SK-N-SH (cell line): Measurements from ENCODE around the gene CDH23. TPM values are rescaled to one million over a fixed set of nuclear protein-coding genes. Genes with fewer than 3 reads are reported as not detected.

Experiments used
- CTCF ChIA-PET: fragments of 300-600, 350-600 bp; formaldehyde crosslinking; extraction: SDS; loops from one replicate; lab custom pipeline; 2021; lab: Yijun Ruan, JAX
- POLR2A ChIA-PET: fragments of 350-600 bp; sonication (Branson Sonifier 250); formaldehyde crosslinking; extraction: SDS; loops from one replicate; lab custom pipeline; 2020; ENCODE audit warnings: antibody characterized with exemption, inconsistent platforms; lab: Yijun Ruan, JAX
- DNase-seq: peaks from one replicate; pipeline ENCODE4 v3.0.0; 2012
- H2AFZ ChIP-seq: fragments of 200-600 bp; sonication (generic); 2 replicates; pipeline ENCODE4 v1.8.1; 2016; ENCODE audit warnings: antibody characterized with exemption, mild to moderate bottlenecking, low read depth
- H3F3A ChIP-seq: fragments of 200-600 bp; sonication (generic); replicated peaks from 2 replicates; pipeline ENCODE3; 2016; ENCODE audit warnings: antibody characterized with exemption, mild to moderate bottlenecking; ENCODE audit not compliant: insufficient read depth
- H3K27ac ChIP-seq, 2 experiments: fragments of 200-500 bp in 1 of 2; fragments of 200-600 bp in 1 of 2; sonication (Bioruptor generic) in 1 of 2; sonication (generic), shearing (Covaris generic) in 1 of 2; 2 replicates each; pipeline versions ENCODE4 v1.5.1 to v1.6.1; 2014 to 2016; ENCODE audit warnings: low read depth in 2 of 2, inconsistent platforms in 1 of 2, low read length in 1 of 2, mild to moderate bottlenecking in 1 of 2, mixed read lengths in 1 of 2
- H3K27me3 ChIP-seq: fragments of 200-600 bp; sonication (generic), shearing (Covaris generic); 2 replicates; pipeline ENCODE4 v1.6.1; 2016; ENCODE audit warnings: mixed run types; ENCODE audit not compliant: insufficient read depth
- H3K36me3 ChIP-seq, 2 experiments: fragments of 200-500 bp in 1 of 2; fragments of 200-600 bp in 1 of 2; sonication (Bioruptor generic) in 1 of 2; sonication (generic) in 1 of 2; replicated peaks in 1 of 2; 2 replicates each; pipeline versions ENCODE3 to v1.5.1; 2014 to 2016; ENCODE audit warnings: low read length in 1 of 2, mild to moderate bottlenecking in 1 of 2; ENCODE audit not compliant: insufficient read depth in 2 of 2, control insufficient read depth in 1 of 2
- H3K4me1 ChIP-seq, 2 experiments: fragments of 200-500 bp in 1 of 2; fragments of 200-600 bp in 1 of 2; sonication (Bioruptor generic) in 1 of 2; sonication (generic), shearing (Covaris generic) in 1 of 2; 2 replicates each; pipeline versions ENCODE4 v1.5.1 to v1.6.1; 2014 to 2016; ENCODE audit warnings: low read depth in 1 of 2, low read length in 1 of 2, mixed run types in 1 of 2; ENCODE audit not compliant: insufficient read depth in 2 of 2, control insufficient read depth in 1 of 2
- H3K4me2 ChIP-seq: fragments of 200-600 bp; sonication (generic), shearing (Covaris generic); 2 replicates; pipeline ENCODE4 v1.6.1; 2017; ENCODE audit warnings: mixed run types
- H3K4me3 ChIP-seq, 2 experiments: fragments of 200-500 bp in 1 of 2; fragments of 200-600 bp in 1 of 2; sonication (Bioruptor generic) in 1 of 2; sonication (generic), shearing (Covaris generic) in 1 of 2; 2 replicates each; pipeline versions ENCODE4 v1.5.1 to v1.8.1; 2014 to 2016; ENCODE audit warnings: low read depth in 2 of 2, inconsistent platforms in 1 of 2, low read length in 1 of 2, mild to moderate bottlenecking in 1 of 2, mixed read lengths in 1 of 2, moderate library complexity in 1 of 2
- H3K79me2 ChIP-seq: fragments of 200-600 bp; sonication (generic); 2 replicates; pipeline ENCODE4 v1.8.1; 2017; ENCODE audit warnings: mild to moderate bottlenecking; ENCODE audit not compliant: insufficient read depth
- H3K9ac ChIP-seq: fragments of 200-600 bp; sonication (generic); 2 replicates; pipeline ENCODE4 v1.6.1; 2017; ENCODE audit warnings: mixed run types
- H3K9me2 ChIP-seq: fragments of 200-600 bp; sonication (generic); 2 replicates; pipeline ENCODE4 v1.6.1; 2017; ENCODE audit warnings: mixed run types
- H3K9me3 ChIP-seq: fragments of 200-600 bp; sonication (generic); 2 replicates; pipeline ENCODE4 v1.6.1; 2017; ENCODE audit warnings: mixed run types, mild to moderate bottlenecking, moderate library complexity
- H4K20me1 ChIP-seq: fragments of 200-600 bp; sonication (generic); 2 replicates; pipeline ENCODE4 v1.6.1; 2017; ENCODE audit warnings: mild to moderate bottlenecking, mixed run types; ENCODE audit not compliant: insufficient read depth
- CHD2 ChIP-seq: fragments of 150-350 bp; IDR thresholded peaks from 2 replicates; pipeline ENCODE4 v1.6.1; 2018; ENCODE audit warnings: low read length; ENCODE audit not compliant: partially characterized antibody
- CTCF ChIP-seq: fragments of 200-600 bp; sonication (generic); IDR thresholded peaks from 2 replicates; pipeline ENCODE4 v1.6.1; 2017; ENCODE audit warnings: antibody characterized with exemption, mild to moderate bottlenecking, moderate library complexity
- ELF1 ChIP-seq: IDR thresholded peaks from 2 replicates; pipeline ENCODE4 v1.4.0; 2012
- EZH2phosphoT487 ChIP-seq: fragments of 200-600 bp; sonication (generic); IDR thresholded peaks from 2 replicates; pipeline ENCODE4 v1.6.1; 2017; ENCODE audit warnings: low read depth, mixed run types, mild to moderate bottlenecking, antibody characterized with exemption, moderate library complexity, borderline replicate concordance
- FOXJ3 ChIP-seq: sonication (generic); formaldehyde crosslinking; IDR thresholded peaks from 2 replicates; pipeline ENCODE4 v1.5.1; 2020; ENCODE audit warnings: mild to moderate bottlenecking, missing genetic modification reagents
- FOXM1 ChIP-seq: IDR thresholded peaks from 2 replicates; pipeline ENCODE4 v1.4.0; 2012; ENCODE audit warnings: low read depth, mild to moderate bottlenecking
- GABPA ChIP-seq: IDR thresholded peaks from 2 replicates; pipeline ENCODE4 v1.4.0; 2012; ENCODE audit warnings: low read depth, mild to moderate bottlenecking
- GATA2 ChIP-seq: sonication (generic); formaldehyde crosslinking; IDR thresholded peaks from 2 replicates; pipeline ENCODE4 v1.5.0; 2020; ENCODE audit warnings: mild to moderate bottlenecking, missing genetic modification reagents
- IRF3 ChIP-seq: fragments of 150-350 bp; IDR thresholded peaks from 2 replicates; pipeline ENCODE4 v1.6.1; 2016; ENCODE audit warnings: mild to moderate bottlenecking, low read depth, low read length
- MAX ChIP-seq: IDR thresholded peaks from 2 replicates; pipeline ENCODE4 v1.4.0; 2012; ENCODE audit warnings: low read depth
- MXI1 ChIP-seq: IDR thresholded peaks from 2 replicates; pipeline ENCODE4 v1.6.1; 2012; ENCODE audit warnings: mild to moderate bottlenecking, low read depth, low read length, improper control_type of control experiment
- NFIC ChIP-seq: IDR thresholded peaks from 2 replicates; pipeline ENCODE4 v1.4.0; 2012; ENCODE audit warnings: borderline replicate concordance
- NRF1 ChIP-seq: IDR thresholded peaks from 2 replicates; pipeline ENCODE4 v1.6.1; 2012; ENCODE audit warnings: low read depth, mild to moderate bottlenecking, low read length
- POLR2AphosphoS5 ChIP-seq: IDR thresholded peaks from 2 replicates; pipeline ENCODE4 v1.6.1; 2012; ENCODE audit warnings: low read depth, low read length
- RCOR1 ChIP-seq: fragments of 150-350 bp; IDR thresholded peaks from 2 replicates; pipeline ENCODE4 v1.6.1; 2017; ENCODE audit warnings: antibody characterized with exemption, low read length
- REST ChIP-seq: IDR thresholded peaks from 2 replicates; pipeline ENCODE4 v1.6.1; 2012; ENCODE audit warnings: mild to moderate bottlenecking, low read depth, low read length, moderate library complexity
- RFX5 ChIP-seq: IDR thresholded peaks from 2 replicates; pipeline ENCODE4 v1.6.1; 2012; ENCODE audit warnings: mild to moderate bottlenecking, improper control_type of control experiment, low read length
- RXRA ChIP-seq: IDR thresholded peaks from 2 replicates; pipeline ENCODE4 v1.4.0; 2012; ENCODE audit warnings: low read depth, mild to moderate bottlenecking, borderline replicate concordance
- SMC3 ChIP-seq: IDR thresholded peaks from 2 replicates; pipeline ENCODE4 v1.6.1; 2012; ENCODE audit warnings: low read depth, low read length, improper control_type of control experiment
- TAF1 ChIP-seq: IDR thresholded peaks from 2 replicates; pipeline ENCODE4 v1.6.1; 2012; ENCODE audit warnings: low read depth, mild to moderate bottlenecking, low read length, moderate library complexity, borderline replicate concordance
- TEAD4 ChIP-seq: IDR thresholded peaks from 2 replicates; pipeline ENCODE4 v1.4.0; 2012; ENCODE audit warnings: mild to moderate bottlenecking, borderline replicate concordance; ENCODE audit not compliant: insufficient read depth
- YY1 ChIP-seq: IDR thresholded peaks from 2 replicates; pipeline ENCODE4 v1.4.0; 2012; ENCODE audit warnings: low read depth, mild to moderate bottlenecking
- WGBS: methylation state at CpG from one replicate; pipeline ENCODE4 v1.1.6; 2017; ENCODE audit warnings: low lambda C conversion rate; 5-methylcytosine and 5-hydroxymethylcytosine counted together
- polyA plus RNA-seq, 3 experiments: library from polyadenylated mRNA; depleted of rRNA; stranded (reverse); fragments of >200 nt; gene quantifications; 2 replicates each; pipeline ENCODE4 v1.2.3, GENCODE V29; 2012
- TF ChIP-seq, protein P1 (sequence below): IDR thresholded peaks from 2 replicates; pipeline ENCODE4 v1.4.0; 2012; ENCODE audit warnings: low read depth, borderline replicate concordance
- TF ChIP-seq, protein P2 (sequence below): IDR thresholded peaks from 2 replicates; pipeline ENCODE4; 2012
- TF ChIP-seq, protein P3 (sequence below): fragments of 150-350 bp; IDR thresholded peaks from 2 replicates; pipeline ENCODE4 v1.6.1; 2017; ENCODE audit warnings: antibody characterized with exemption, low read length, low read depth, borderline replicate concordance

CDH23 gene
- polyA plus RNA-seq, 1 of the 3 experiments (the other 2 are of a cell fraction): 0.03 TPM

DNA sequence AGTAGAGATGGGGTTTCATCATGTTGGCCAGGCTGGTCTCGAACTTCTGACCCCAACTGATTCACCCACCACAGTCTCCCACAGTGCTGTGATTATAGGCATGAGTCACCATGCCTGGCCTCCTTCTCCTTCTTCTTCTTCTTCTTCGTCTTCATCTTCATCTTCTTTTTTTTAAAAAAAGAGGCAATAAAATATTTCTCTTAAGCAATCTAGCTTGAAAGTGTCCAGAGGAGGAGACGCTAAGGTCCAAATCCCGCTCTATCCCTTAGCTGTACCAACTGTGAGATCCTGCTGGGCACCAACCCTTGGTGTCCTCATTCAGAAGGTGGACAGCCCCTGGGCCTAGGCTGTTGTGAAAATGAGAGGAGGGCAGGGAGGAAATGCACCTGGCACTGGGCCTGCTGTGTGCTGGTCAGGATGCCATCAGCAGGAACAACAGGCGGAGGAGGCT lies 468.2 kb downstream of the CDH23 start:
- H3K4me2 ChIP-seq: 0 out of 2 replicates have a peak overlapping the region, but pooled peaks have one; percentile 33
- ChIA-PET POLR2A (no interaction called here), CTCF (interaction anchor here (1.3 to 3.1 kb wide), 2 partner anchors 16 to 31 kb away, joined by 3 to 15 read pairs; no protein-coding TSS in a partner anchor)
- peaks cover 24% of the 10 kb centered on the region for H3F3A ChIP-seq
- H3K9me2 ChIP-seq: no peaks in the 10 kb centered on the region
- H3K27me3 ChIP-seq: no peaks in the 10 kb centered on the region
- no peaks in the 10 kb centered on the region for H3K9me3 ChIP-seq
- no peak overlapping the region for H3K9ac ChIP-seq
- H3K4me3 ChIP-seq: no peak overlapping the region
- H4K20me1 ChIP-seq: no peaks in the 10 kb centered on the region
- no peak for DNase-seq
- peak overlapping the region in 1 of 2 experiments; percentile 55; a peak in 2 of 4 replicates for H3K27ac ChIP-seq
- no peaks in the 10 kb centered on the region for H3K79me2 ChIP-seq
- H2AFZ ChIP-seq: no peak overlapping the region
- peaks cover 27 to 28% of the 10 kb centered on the region in 2 experiments; a peak in 3 of 4 replicates for H3K4me1 ChIP-seq
- WGBS: 72% methylated on average over 5 of the region's 5 CpGs
- H3K36me3 ChIP-seq: no peaks in the 10 kb centered on the region
- TF ChIP-seq, protein P1, sequence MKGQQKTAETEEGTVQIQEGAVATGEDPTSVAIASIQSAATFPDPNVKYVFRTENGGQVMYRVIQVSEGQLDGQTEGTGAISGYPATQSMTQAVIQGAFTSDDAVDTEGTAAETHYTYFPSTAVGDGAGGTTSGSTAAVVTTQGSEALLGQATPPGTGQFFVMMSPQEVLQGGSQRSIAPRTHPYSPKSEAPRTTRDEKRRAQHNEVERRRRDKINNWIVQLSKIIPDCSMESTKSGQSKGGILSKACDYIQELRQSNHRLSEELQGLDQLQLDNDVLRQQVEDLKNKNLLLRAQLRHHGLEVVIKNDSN: no peak
- TF ChIP-seq, protein P2, sequence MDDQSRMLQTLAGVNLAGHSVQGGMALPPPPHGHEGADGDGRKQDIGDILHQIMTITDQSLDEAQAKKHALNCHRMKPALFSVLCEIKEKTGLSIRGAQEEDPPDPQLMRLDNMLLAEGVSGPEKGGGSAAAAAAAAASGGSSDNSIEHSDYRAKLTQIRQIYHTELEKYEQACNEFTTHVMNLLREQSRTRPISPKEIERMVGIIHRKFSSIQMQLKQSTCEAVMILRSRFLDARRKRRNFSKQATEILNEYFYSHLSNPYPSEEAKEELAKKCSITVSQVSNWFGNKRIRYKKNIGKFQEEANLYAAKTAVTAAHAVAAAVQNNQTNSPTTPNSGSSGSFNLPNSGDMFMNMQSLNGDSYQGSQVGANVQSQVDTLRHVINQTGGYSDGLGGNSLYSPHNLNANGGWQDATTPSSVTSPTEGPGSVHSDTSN: no peak
- TF ChIP-seq RFX5 (no peak), GABPA (no peak), MAX (no peak), NFIC (peak; percentile 55; the same call in 1 of the 2 replicates), MXI1 (no peak), IRF3 (no peak), TAF1 (no peak), FOXM1 (no peak), SMC3 (no peak), REST (no peak), CHD2 (no peak), POLR2AphosphoS5 (no peak), ELF1 (no peak), TEAD4 (no peak), EZH2phosphoT487 (no peak), CTCF (no peak), NRF1 (no peak), GATA2 (no peak), RXRA (peak; percentile 89), FOXJ3 (CRISPR knock-in tag) (no peak), YY1 (no peak), RCOR1 (no peak)
- TF ChIP-seq, protein P3, sequence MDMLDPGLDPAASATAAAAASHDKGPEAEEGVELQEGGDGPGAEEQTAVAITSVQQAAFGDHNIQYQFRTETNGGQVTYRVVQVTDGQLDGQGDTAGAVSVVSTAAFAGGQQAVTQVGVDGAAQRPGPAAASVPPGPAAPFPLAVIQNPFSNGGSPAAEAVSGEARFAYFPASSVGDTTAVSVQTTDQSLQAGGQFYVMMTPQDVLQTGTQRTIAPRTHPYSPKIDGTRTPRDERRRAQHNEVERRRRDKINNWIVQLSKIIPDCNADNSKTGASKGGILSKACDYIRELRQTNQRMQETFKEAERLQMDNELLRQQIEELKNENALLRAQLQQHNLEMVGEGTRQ: no peak
